ENCODE measurements around the gene NFATC1. TPM values are rescaled to one million over a fixed set of nuclear protein-coding genes. Genes with fewer than 3 reads are reported as not detected.
A peak's percentile ranks its signal among the peaks of the same experiment; 100 is the strongest.

The NFATC1 gene
- total and polyA plus RNA-seq, 7 experiments from 2014 or later = 27.1 to 87.2 (median 53.4) TPM

DNA sequence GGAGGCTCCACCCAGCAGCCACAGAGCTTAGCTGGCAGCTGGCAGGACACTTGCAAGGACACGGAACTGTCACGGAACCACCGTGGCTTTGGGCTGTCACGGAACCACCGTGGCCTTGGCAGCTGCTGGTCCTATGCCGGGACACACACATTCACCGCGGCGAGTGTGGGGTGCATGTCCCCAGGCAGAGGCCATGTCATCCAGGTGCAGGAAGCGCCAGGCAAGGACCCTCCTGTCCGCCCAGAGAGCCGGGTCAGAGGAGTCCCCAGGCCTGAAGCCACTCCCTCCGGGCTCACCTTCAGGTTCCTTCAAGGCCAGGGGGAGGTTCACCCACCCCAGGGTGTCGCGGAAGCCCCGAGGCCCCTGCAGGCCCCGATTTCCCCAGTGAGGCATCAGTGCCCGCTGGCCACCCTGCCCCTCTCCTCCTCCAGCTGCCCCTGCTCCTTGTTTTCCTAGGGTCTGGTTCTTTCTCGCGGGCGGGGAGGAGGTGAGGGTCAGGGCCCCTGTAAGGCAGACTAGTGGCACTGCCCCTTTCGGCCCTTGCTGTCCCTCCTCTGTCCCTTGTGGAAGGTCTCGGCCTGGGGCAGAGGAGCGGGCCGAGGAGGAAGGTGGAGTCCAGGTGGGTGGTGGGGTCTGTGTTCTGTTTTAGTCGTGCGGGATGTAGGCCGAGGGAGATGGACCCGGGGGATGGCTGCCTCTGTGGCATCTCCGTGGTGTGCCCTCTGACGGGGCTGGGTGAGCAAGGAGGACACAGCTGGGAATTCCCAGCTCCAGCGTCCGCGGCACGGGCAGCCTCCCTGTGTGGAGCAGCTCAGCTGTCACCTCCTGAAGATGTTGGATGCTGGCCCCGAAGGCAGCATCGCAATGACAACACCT, 60.6 kb downstream of the NFATC1 start:
- intact Hi-C loops (cut with micrococcal nuclease) = no loop called here
- Mint-ChIP-seq H3K4me1 (peaks cover 5 to 12% (median 7%) of the 10 kb centered on the region in 7 donors), H3K4me3 (no peak overlapping the region), H3K36me3 (peaks cover 0 to 20% (median 3%) of the 10 kb centered on the region in 5 donors), H3K9me3 (no peaks in the 10 kb centered on the region), H3K27me3 (no peaks in the 10 kb centered on the region), H3K27ac (peak overlapping the region in 3 of 9 donors; percentile 14 to 80 (median 32))
- Histone ChIP-seq H3K27ac (ENCODE audit: low read depth, low read length) (no peak overlapping the region), H3K4me1 (ENCODE audit: control insufficient read depth in 2 of 2, insufficient read depth in 2 of 2, low read length in 2 of 2) (no peaks in the 10 kb centered on the region), H3K36me3 (ENCODE audit: control insufficient read depth in 2 of 3, insufficient read depth in 3 of 3, low read length in 3 of 3) (peaks cover 0 to 98% (median 5%) of the 10 kb centered on the region in 3 experiments), H3K27me3 (ENCODE audit: control insufficient read depth in 2 of 2, insufficient read depth in 2 of 2, low read length in 2 of 2) (no peaks in the 10 kb centered on the region), H3K9me3 (ENCODE audit: control insufficient read depth in 2 of 3, low read length in 3 of 3) (no peaks in the 10 kb centered on the region), H3K4me3 (ENCODE audit: low read length) (no peak overlapping the region)
- ChIA-PET CTCF (no interaction called here), POLR2A (no interaction called here)
- ATAC-seq = no peak
- DNase-seq = no peak

DNA sequence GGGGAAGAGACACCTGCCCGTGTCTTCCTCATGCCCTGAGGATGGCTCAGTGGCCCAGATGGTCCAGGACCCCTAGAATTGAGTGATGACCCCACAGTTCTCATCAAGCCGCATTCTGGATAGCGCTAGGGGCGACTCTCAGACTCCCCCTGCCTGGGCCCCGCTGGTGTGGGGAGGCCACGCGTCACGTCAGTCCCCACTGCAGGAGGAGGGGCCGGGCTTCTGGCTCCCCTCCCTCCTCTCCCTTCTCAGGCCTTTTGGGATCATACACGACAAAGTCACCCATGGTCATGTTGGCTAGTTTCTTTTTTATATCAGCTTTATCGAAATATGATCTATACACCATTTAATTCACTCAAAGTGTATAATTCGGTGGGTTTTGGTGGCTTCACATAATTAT, 61.5 kb downstream of the NFATC1 start:
- intact Hi-C loops (cut with micrococcal nuclease) = no loop called here
- Mint-ChIP-seq H3K4me3 (no peak overlapping the region), H3K9me3 (no peaks in the 10 kb centered on the region), H3K36me3 (peaks cover 0 to 25% (median 0%) of the 10 kb centered on the region in 5 donors), H3K27me3 (no peaks in the 10 kb centered on the region), H3K4me1 (peaks cover 5 to 12% (median 7%) of the 10 kb centered on the region in 7 donors), H3K27ac (peak overlapping the region in 1 of 9 donors; percentile 38)
- ATAC-seq = no peak
- Histone ChIP-seq H3K4me1 (ENCODE audit: control insufficient read depth in 2 of 2, insufficient read depth in 2 of 2, low read length in 2 of 2) (no peaks in the 10 kb centered on the region), H3K9me3 (ENCODE audit: control insufficient read depth in 2 of 3, low read length in 3 of 3) (no peaks in the 10 kb centered on the region), H3K4me3 (ENCODE audit: low read length) (no peak overlapping the region), H3K36me3 (ENCODE audit: control insufficient read depth in 2 of 3, insufficient read depth in 3 of 3, low read length in 3 of 3) (peaks cover 0 to 98% (median 5%) of the 10 kb centered on the region in 3 experiments), H3K27ac (ENCODE audit: low read depth, low read length) (no peak overlapping the region), H3K27me3 (ENCODE audit: control insufficient read depth in 2 of 2, insufficient read depth in 2 of 2, low read length in 2 of 2) (no peaks in the 10 kb centered on the region)
- POLR2A ChIA-PET = no interaction called here
- DNase-seq = no peak
- CTCF ChIA-PET = no interaction called here

DNA sequence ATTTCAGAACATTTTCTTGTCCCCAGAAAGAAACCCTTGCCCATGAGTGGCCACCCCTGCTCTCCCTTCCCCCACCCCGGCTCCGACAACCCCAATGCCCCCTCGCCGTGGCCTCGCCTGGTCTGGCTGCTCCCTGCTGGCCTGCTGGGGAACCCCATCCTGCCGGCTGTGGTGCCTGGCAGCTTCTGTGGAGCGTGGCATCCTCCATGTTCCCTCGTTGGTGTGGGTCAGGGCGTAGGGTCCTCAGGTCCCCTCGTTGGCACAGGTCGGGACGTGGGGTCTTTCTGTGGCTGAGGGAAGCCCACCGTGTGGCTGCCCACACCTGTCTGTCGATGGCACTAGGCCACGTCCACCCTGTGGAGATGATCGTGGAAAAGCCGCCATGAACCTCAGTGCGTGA, 61.9 kb downstream of the NFATC1 start:
- Histone ChIP-seq H3K4me1 (ENCODE audit: control insufficient read depth in 2 of 2, insufficient read depth in 2 of 2, low read length in 2 of 2) (no peaks in the 10 kb centered on the region), H3K27me3 (ENCODE audit: control insufficient read depth in 2 of 2, insufficient read depth in 2 of 2, low read length in 2 of 2) (no peaks in the 10 kb centered on the region), H3K9me3 (ENCODE audit: control insufficient read depth in 2 of 3, low read length in 3 of 3) (no peaks in the 10 kb centered on the region), H3K36me3 (ENCODE audit: control insufficient read depth in 2 of 3, insufficient read depth in 3 of 3, low read length in 3 of 3) (peaks cover 0 to 98% (median 5%) of the 10 kb centered on the region in 3 experiments), H3K4me3 (ENCODE audit: low read length) (no peak overlapping the region), H3K27ac (ENCODE audit: low read depth, low read length) (no peak overlapping the region)
- Mint-ChIP-seq H3K4me3 (no peak overlapping the region), H3K27ac (no peak overlapping the region), H3K27me3 (no peaks in the 10 kb centered on the region), H3K36me3 (peaks cover 0 to 26% (median 0%) of the 10 kb centered on the region in 5 donors), H3K9me3 (no peaks in the 10 kb centered on the region), H3K4me1 (peaks cover 5 to 12% (median 7%) of the 10 kb centered on the region in 7 donors)
- DNase-seq (no peak), ATAC-seq (no peak)
- CTCF ChIA-PET = no interaction called here
- POLR2A ChIA-PET = no interaction called here
- intact Hi-C loops (cut with micrococcal nuclease) = no loop called here

DNA sequence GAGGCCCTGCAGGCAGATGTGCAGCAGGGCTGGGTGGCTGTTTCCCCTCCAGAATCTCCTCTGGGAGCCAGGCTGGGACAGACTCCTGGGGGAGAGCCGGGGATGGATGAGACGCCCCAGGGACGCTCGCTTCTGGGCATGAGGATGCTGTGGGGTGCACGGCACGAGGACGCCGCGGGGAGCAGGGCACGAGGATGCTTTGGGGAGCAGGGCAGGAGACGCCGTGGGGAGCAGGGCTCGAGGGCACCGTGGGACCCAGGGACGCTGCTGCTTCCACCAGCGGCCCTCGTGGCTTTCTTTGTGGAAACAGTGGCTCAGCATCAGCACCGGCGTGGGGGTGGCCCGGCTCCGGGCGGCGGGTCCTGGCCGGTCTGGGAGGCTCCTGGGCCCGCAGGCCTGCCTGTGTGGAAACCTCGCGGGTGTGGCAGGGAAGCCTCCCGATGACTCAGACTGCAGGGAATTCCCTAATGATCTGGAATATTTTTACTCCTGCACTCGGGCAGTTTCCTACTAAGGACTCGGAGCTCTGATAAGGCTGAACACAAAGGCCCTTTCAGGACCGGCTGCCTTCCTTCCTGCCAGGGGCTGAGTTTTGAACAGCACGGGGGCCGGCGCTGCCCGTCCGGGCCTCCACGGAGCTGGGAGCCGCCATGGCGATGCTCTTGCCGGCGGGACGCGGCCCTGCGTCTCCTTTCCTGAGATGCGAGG, 62.6 kb downstream of the NFATC1 start:
- no peak for DNase-seq
- Histone ChIP-seq H3K4me3 (ENCODE audit: low read length) (no peak overlapping the region), H3K27me3 (ENCODE audit: control insufficient read depth in 2 of 2, insufficient read depth in 2 of 2, low read length in 2 of 2) (no peaks in the 10 kb centered on the region), H3K9me3 (ENCODE audit: control insufficient read depth in 2 of 3, low read length in 3 of 3) (no peaks in the 10 kb centered on the region), H3K27ac (ENCODE audit: low read depth, low read length) (no peak overlapping the region), H3K36me3 (ENCODE audit: control insufficient read depth in 2 of 3, insufficient read depth in 3 of 3, low read length in 3 of 3) (peaks cover 0 to 98% (median 5%) of the 10 kb centered on the region in 3 experiments), H3K4me1 (ENCODE audit: control insufficient read depth in 2 of 2, insufficient read depth in 2 of 2, low read length in 2 of 2) (no peaks in the 10 kb centered on the region)
- H3K27ac Mint-ChIP-seq = no peak overlapping the region
- H3K27me3 Mint-ChIP-seq = no peaks in the 10 kb centered on the region
- H3K4me1 Mint-ChIP-seq = peaks cover 5 to 12% (median 7%) of the 10 kb centered on the region in 7 donors
- no peak overlapping the region for H3K4me3 Mint-ChIP-seq
- POLR2A ChIA-PET = no interaction called here
- peaks cover 0 to 24% (median 0%) of the 10 kb centered on the region in 5 donors for H3K36me3 Mint-ChIP-seq
- CTCF ChIA-PET = no interaction called here
- ATAC-seq = no peak
- intact Hi-C loops (cut with micrococcal nuclease) = no loop called here
- no peaks in the 10 kb centered on the region for H3K9me3 Mint-ChIP-seq

DNA sequence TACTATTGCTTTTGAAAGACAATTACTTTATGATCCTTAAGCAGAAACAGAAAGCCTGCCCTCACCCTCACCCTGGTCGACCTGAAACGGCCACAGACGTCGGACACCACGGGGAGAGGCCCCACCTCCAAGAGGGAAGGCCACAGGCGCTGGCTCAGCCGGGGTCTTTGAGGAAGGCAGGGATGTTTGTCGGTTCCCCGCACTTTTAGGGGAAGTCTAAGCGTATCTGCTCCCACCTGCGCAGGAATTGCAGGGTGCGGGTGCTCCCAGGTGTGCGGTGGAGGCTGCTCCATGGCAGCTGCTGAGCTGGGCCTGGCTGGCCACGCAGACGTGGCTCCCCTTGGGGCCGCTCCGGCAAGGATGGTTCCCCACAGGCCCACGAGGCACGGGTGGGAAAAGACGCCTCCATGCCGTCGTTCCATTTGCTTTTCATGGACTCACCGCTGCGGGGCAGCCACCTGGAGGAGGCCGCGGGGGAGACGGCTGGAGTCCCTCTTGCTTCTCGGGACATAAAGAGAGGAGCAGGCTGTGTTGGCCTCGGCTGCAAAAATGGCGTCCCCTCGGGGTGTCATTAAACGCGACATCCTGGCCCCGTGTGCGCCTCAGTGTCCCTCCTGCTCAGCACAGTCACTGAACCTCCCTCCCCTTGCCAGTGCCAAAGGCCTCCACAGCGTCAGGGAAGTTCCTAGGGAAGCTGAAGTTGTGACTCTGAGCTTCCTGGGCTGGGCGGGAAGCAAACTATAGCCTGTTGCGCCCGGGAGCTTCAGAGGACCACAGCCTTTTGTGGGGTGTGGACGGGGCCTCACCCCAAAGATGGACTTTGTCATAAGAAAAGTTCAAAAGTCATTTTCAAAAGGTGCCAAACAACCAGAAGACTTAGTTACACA, 63.4 kb downstream of the NFATC1 start:
- no peak for DNase-seq
- Histone ChIP-seq H3K9me3 (ENCODE audit: control insufficient read depth in 2 of 3, low read length in 3 of 3) (no peaks in the 10 kb centered on the region), H3K27me3 (ENCODE audit: control insufficient read depth in 2 of 2, insufficient read depth in 2 of 2, low read length in 2 of 2) (no peaks in the 10 kb centered on the region), H3K4me1 (ENCODE audit: control insufficient read depth in 2 of 2, insufficient read depth in 2 of 2, low read length in 2 of 2) (no peaks in the 10 kb centered on the region), H3K27ac (ENCODE audit: low read depth, low read length) (no peak overlapping the region), H3K36me3 (ENCODE audit: control insufficient read depth in 2 of 3, insufficient read depth in 3 of 3, low read length in 3 of 3) (peaks cover 0 to 98% (median 5%) of the 10 kb centered on the region in 3 experiments), H3K4me3 (ENCODE audit: low read length) (no peak overlapping the region)
- Mint-ChIP-seq H3K27ac (peak overlapping the region in 8 of 9 donors; percentile 23 to 82 (median 65)), H3K27me3 (no peaks in the 10 kb centered on the region), H3K36me3 (peaks cover 0 to 17% (median 0%) of the 10 kb centered on the region in 5 donors), H3K9me3 (no peaks in the 10 kb centered on the region), H3K4me3 (no peak overlapping the region), H3K4me1 (peaks cover 0 to 8% (median 6%) of the 10 kb centered on the region in 7 donors)
- intact Hi-C loops (cut with micrococcal nuclease) = no loop called here
- no peak for ATAC-seq
- ChIA-PET POLR2A (no interaction called here), CTCF (interaction anchor here (0.6 kb wide), 1 partner anchor 46 kb away, joined by 3 read pairs; no protein-coding TSS in a partner anchor)

DNA sequence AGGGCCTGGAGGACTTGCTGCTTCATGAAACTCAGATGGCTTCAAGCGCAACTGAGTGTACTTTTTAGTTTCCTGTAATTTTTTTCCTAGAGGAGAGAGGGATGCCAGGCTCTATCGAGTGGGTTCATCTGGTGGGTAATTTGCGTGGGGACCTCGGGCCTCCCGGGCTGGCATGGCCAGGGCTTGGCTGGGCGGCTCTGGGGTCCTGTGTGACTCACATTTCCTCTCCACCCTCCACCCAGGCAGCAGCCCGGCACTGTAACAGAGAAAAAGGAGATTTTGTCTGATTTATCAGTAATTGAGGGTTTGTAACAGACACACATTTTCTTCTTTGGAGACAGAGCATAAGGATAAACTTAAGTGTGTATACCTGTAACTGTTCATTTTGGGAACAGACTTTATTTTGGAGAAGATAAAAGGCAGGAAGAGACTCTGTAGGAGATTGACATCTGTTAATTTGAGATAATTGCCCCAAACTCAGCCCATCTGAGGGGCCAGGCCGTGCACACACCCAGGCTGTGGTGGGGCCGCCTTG, 64.3 kb downstream of the NFATC1 start:
- H3K4me3 ChIP-seq (ENCODE audit: low read length) = no peak overlapping the region
- DNase-seq = no peak
- Mint-ChIP-seq H3K4me3 (no peak overlapping the region), H3K4me1 (peaks cover 0 to 10% (median 6%) of the 10 kb centered on the region in 7 donors), H3K9me3 (no peaks in the 10 kb centered on the region), H3K27ac (peak overlapping the region in 8 of 9 donors; percentile 43 to 82 (median 69)), H3K36me3 (peaks cover 0 to 19% (median 0%) of the 10 kb centered on the region in 5 donors), H3K27me3 (no peaks in the 10 kb centered on the region)
- no peak for ATAC-seq
- CTCF ChIA-PET = interaction anchor here (0.6 kb wide), 1 partner anchor 47 kb away, joined by 3 read pairs; no protein-coding TSS in a partner anchor
- peak overlapping the region; percentile 43 for H3K27ac ChIP-seq (ENCODE audit: low read depth, low read length)
- intact Hi-C loops (cut with micrococcal nuclease) = no loop called here
- no peaks in the 10 kb centered on the region for H3K4me1 ChIP-seq (ENCODE audit: control insufficient read depth in 2 of 2, insufficient read depth in 2 of 2, low read length in 2 of 2)
- H3K36me3 ChIP-seq (ENCODE audit: control insufficient read depth in 2 of 3, insufficient read depth in 3 of 3, low read length in 3 of 3) = peaks cover 0 to 93% (median 3%) of the 10 kb centered on the region in 3 experiments
- no peaks in the 10 kb centered on the region for H3K9me3 ChIP-seq (ENCODE audit: control insufficient read depth in 2 of 3, low read length in 3 of 3)
- no peaks in the 10 kb centered on the region for H3K27me3 ChIP-seq (ENCODE audit: control insufficient read depth in 2 of 2, insufficient read depth in 2 of 2, low read length in 2 of 2)
- POLR2A ChIA-PET = no interaction called here
